HG02678 (cell line): ENCODE measurements around the gene SETBP1.

Source experiments
- ATAC-seq: cut with Tn5 transposase; IDR thresholded peaks from one replicate; pipeline ENCODE4 v1.9.1; 2021; ENCODE audit warnings: mild to moderate bottlenecking, moderate library complexity; ENCODE audit not compliant: unreplicated experiment

SETBP1 gene

GRCh38 chr18:45054636-45055035 is 373.9 kb downstream of the SETBP1 start:
- ATAC-seq: no peak

GRCh38 chr18:45055811-45056210 is 375.1 kb downstream of the SETBP1 start:
- ATAC-seq: no peak

- ATAC-seq: no peak
These were observed 376.2 kb downstream of the SETBP1 start for GRCh38 chr18:45056926-45057325.

- no peak for ATAC-seq
These were observed 377.4 kb downstream of the SETBP1 start for GRCh38 chr18:45057955-45058600.

GRCh38 chr18:45059695-45060094 is 379.0 kb downstream of the SETBP1 start:
- ATAC-seq: no peak

GRCh38 chr18:45060102-45060501 is 379.4 kb downstream of the SETBP1 start:
- no peak for ATAC-seq

GRCh38 chr18:45061359-45061758 is 380.7 kb downstream of the SETBP1 start:
- no peak for ATAC-seq

GRCh38 chr18:45063246-45064038 is 382.8 kb downstream of the SETBP1 start:
- ATAC-seq: no peak

- ATAC-seq: no peak
These were observed 385.5 kb downstream of the SETBP1 start for GRCh38 chr18:45066210-45066609.

- no peak for ATAC-seq
These were observed 386.2 kb downstream of the SETBP1 start for GRCh38 chr18:45066886-45067285.

- no peak for ATAC-seq
These were observed 387.9 kb downstream of the SETBP1 start for GRCh38 chr18:45068400-45069094.

GRCh38 chr18:45069546-45069945 is 388.9 kb downstream of the SETBP1 start:
- no peak for ATAC-seq

GRCh38 chr18:45071956-45072355 is 391.3 kb downstream of the SETBP1 start:
- no peak for ATAC-seq

- ATAC-seq: no peak
These were observed 392.9 kb downstream of the SETBP1 start for GRCh38 chr18:45073556-45073955.

- no peak for ATAC-seq
These were observed 401.0 kb downstream of the SETBP1 start for GRCh38 chr18:45081566-45082181.

GRCh38 chr18:45083226-45083855 is 402.7 kb downstream of the SETBP1 start:
- ATAC-seq: no peak

- ATAC-seq: no peak
These were observed 403.5 kb downstream of the SETBP1 start for GRCh38 chr18:45084206-45084605.

GRCh38 chr18:45085916-45086624 is 405.4 kb downstream of the SETBP1 start:
- ATAC-seq: no peak

GRCh38 chr18:45086777-45087176 is 406.1 kb downstream of the SETBP1 start:
- ATAC-seq: no peak

GRCh38 chr18:45090526-45091140 is 409.9 kb downstream of the SETBP1 start:
- no peak for ATAC-seq
